Loucy (cell line): ENCODE data around the gene TRMT10B.

Source experiments
- H2AFZ ChIP-seq: fragments of 200-600 bp; sonication (generic); 2 replicates; pipeline ENCODE4 v1.6.0; 2016; ENCODE audit warnings: antibody characterized with exemption, mild to moderate bottlenecking, low read length, moderate library complexity
- H3F3A ChIP-seq: fragments of 200-600 bp; 2 replicates; pipeline ENCODE4 v1.6.0; 2016; ENCODE audit warnings: antibody characterized with exemption, low read depth, mild to moderate bottlenecking
- H3K27me3 ChIP-seq: fragments of 200-600 bp; sonication (generic); 2 replicates; pipeline ENCODE4 v1.6.1; 2014; ENCODE audit warnings: low read length, mild to moderate bottlenecking; ENCODE audit not compliant: insufficient read depth, poor library complexity, severe bottlenecking
- H3K36me3 ChIP-seq: fragments of 200-600 bp; sonication (generic); 2 replicates; pipeline ENCODE4 v1.6.1; 2016; ENCODE audit warnings: low read length; ENCODE audit not compliant: insufficient read depth
- H3K4me1 ChIP-seq: fragments of 200-600 bp; sonication (generic); 2 replicates; pipeline ENCODE4 v1.5.1; 2014; ENCODE audit warnings: low read length, mild to moderate bottlenecking; ENCODE audit not compliant: insufficient read depth, poor library complexity, severe bottlenecking
- H3K4me2 ChIP-seq: fragments of 200-600 bp; sonication (generic); 2 replicates; pipeline ENCODE4 v1.6.0; 2014; ENCODE audit warnings: antibody characterized with exemption, low read length, low read depth, mild to moderate bottlenecking; ENCODE audit not compliant: poor library complexity, severe bottlenecking
- H3K4me3 ChIP-seq: fragments of 200-600 bp; sonication (generic); 2 replicates; pipeline ENCODE4 v1.5.1; 2014; ENCODE audit warnings: low read length, mild to moderate bottlenecking, mixed read lengths; ENCODE audit not compliant: poor library complexity, severe bottlenecking
- H3K79me2 ChIP-seq: fragments of 200-600 bp; sonication (generic); 2 replicates; pipeline ENCODE4 v1.6.1; 2014; ENCODE audit warnings: low read length; ENCODE audit not compliant: insufficient read depth
- H3K9ac ChIP-seq: fragments of 200-600 bp; sonication (generic); 2 replicates; pipeline ENCODE4 v1.6.0; 2014; ENCODE audit warnings: mild to moderate bottlenecking, low read depth, low read length, moderate library complexity; ENCODE audit not compliant: poor library complexity, severe bottlenecking
- H3K9me2 ChIP-seq: fragments of 200-600 bp; sonication (generic); replicated peaks from 2 replicates; pipeline ENCODE4 v1.6.1; 2016; ENCODE audit warnings: low read depth, low read length, mixed read lengths
- H3K9me3 ChIP-seq: fragments of 200-600 bp; sonication (generic); 2 replicates; pipeline ENCODE4 v1.6.1; 2014; ENCODE audit warnings: mild to moderate bottlenecking, antibody characterized with exemption, low read length, low read depth; ENCODE audit not compliant: insufficient read depth
- H4K20me1 ChIP-seq: fragments of 200-600 bp; sonication (generic); 2 replicates; pipeline ENCODE4 v1.6.0; 2014; ENCODE audit warnings: antibody characterized with exemption, low read length, mild to moderate bottlenecking; ENCODE audit not compliant: insufficient read depth, poor library complexity, severe bottlenecking
- CTCF ChIP-seq: fragments of 200-600 bp; sonication (generic); conservative IDR thresholded peaks from 2 replicates; pipeline ENCODE4 v1.5.1; 2014; ENCODE audit warnings: mild to moderate bottlenecking, antibody characterized with exemption, low read length
- EZH2phosphoT487 ChIP-seq: fragments of 200-600 bp; IDR thresholded peaks from 2 replicates; pipeline ENCODE4 v1.6.1; 2018; ENCODE audit warnings: antibody characterized with exemption, mild to moderate bottlenecking, moderate library complexity, borderline replicate concordance

TRMT10B gene

GRCh38 chr9:37729499-37729898, 24.1 kb upstream of the TRMT10B start:
- H3K36me3 ChIP-seq, result no peaks in the 10 kb centered on the region
- H2AFZ ChIP-seq, result no peak overlapping the region
- H3K27me3 ChIP-seq, result no peaks in the 10 kb centered on the region
- no peaks in the 10 kb centered on the region for H3F3A ChIP-seq
- H3K79me2 ChIP-seq, result no peaks in the 10 kb centered on the region
- H3K4me1 ChIP-seq, result no peaks in the 10 kb centered on the region
- no peak overlapping the region for H3K4me3 ChIP-seq
- no peaks in the 10 kb centered on the region for H4K20me1 ChIP-seq
- no peaks in the 10 kb centered on the region for H3K9me2 ChIP-seq
- no peaks in the 10 kb centered on the region for H3K9me3 ChIP-seq
- no peak overlapping the region for H3K9ac ChIP-seq
- no peak overlapping the region for H3K4me2 ChIP-seq
- TF ChIP-seq EZH2phosphoT487, result no peak

DNA sequence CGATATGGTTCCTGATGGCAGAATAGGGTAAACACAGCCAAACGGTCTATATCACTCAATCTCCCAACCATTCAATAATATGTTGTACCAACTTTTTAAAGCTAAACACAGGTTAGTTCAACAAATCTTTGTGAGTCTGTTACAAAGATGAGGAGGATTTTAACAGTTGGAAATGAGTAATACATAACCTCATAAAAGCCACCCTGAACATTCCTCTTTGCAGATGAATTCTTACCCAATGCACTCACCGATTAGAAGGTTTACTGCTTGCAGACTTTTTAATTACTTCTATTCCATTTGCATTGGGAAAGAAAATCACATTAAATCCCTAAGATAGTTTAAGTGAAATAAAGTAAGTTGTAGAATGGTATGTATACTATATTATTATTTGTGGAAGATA, 23.3 kb upstream of the TRMT10B start:
- Histone ChIP-seq H3K4me3 (no peak overlapping the region), H3K79me2 (no peaks in the 10 kb centered on the region), H3K9me2 (no peaks in the 10 kb centered on the region), H3F3A (no peaks in the 10 kb centered on the region), H3K36me3 (no peaks in the 10 kb centered on the region), H3K4me1 (no peaks in the 10 kb centered on the region), H2AFZ (no peak overlapping the region), H3K4me2 (no peak overlapping the region), H4K20me1 (no peaks in the 10 kb centered on the region), H3K9ac (no peak overlapping the region), H3K27me3 (no peaks in the 10 kb centered on the region), H3K9me3 (no peaks in the 10 kb centered on the region)
- no peak for TF ChIP-seq EZH2phosphoT487
- TF ChIP-seq CTCF, result no peak

DNA sequence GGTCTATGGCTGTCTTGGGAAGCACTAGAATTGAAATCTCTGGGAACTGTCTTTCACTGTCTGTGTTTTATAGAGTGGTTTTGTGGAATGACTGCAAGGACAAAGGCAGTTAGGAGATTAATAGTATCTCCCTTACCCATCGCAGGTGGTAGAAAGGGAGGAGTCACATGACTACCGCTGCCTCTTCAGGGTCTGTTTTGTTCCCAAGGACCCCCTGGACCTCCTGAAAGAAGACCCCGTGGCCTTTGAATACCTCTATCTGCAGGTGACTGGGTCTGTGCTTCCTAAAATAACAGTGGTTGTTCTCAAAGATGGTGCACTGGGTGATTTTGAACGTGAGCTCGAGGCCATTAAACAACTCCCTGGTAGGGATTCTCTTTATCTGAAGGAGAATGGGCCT, 22.8 kb upstream of the TRMT10B start:
- Histone ChIP-seq H2AFZ (no peak overlapping the region), H3K36me3 (no peaks in the 10 kb centered on the region), H3K27me3 (no peaks in the 10 kb centered on the region), H3K4me1 (no peaks in the 10 kb centered on the region), H3K4me2 (no peak overlapping the region), H3K9me2 (no peaks in the 10 kb centered on the region), H3K4me3 (no peak overlapping the region), H3K79me2 (no peaks in the 10 kb centered on the region), H4K20me1 (no peaks in the 10 kb centered on the region), H3K9me3 (no peaks in the 10 kb centered on the region), H3F3A (no peaks in the 10 kb centered on the region), H3K9ac (no peak overlapping the region)
- TF ChIP-seq EZH2phosphoT487 (no peak), CTCF (no peak)

- no peak overlapping the region for H2AFZ ChIP-seq
- no peaks in the 10 kb centered on the region for H3F3A ChIP-seq
- no peaks in the 10 kb centered on the region for H3K9me2 ChIP-seq
- no peaks in the 10 kb centered on the region for H3K27me3 ChIP-seq
- TF ChIP-seq CTCF (no peak), EZH2phosphoT487 (no peak)
- no peaks in the 10 kb centered on the region for H4K20me1 ChIP-seq
- H3K79me2 ChIP-seq, result no peaks in the 10 kb centered on the region
- no peaks in the 10 kb centered on the region for H3K4me1 ChIP-seq
- H3K9me3 ChIP-seq, result no peaks in the 10 kb centered on the region
- no peak overlapping the region for H3K4me3 ChIP-seq
- H3K9ac ChIP-seq, result no peak overlapping the region
- no peak overlapping the region for H3K4me2 ChIP-seq
- no peaks in the 10 kb centered on the region for H3K36me3 ChIP-seq
Measured at GRCh38 chr9:37732086-37732741, 21.4 kb upstream of the TRMT10B start.
